ENCODE measurements around the gene PLLP. TPM values are rescaled to one million over a fixed set of nuclear protein-coding genes. Genes with fewer than 3 reads are reported as not detected.

PLLP gene
- polyA plus RNA-seq, 1 experiment = 0.02 TPM

- POLR2A ChIA-PET = no interaction called here
- H3K36me3 ChIP-seq (ENCODE audit: control insufficient read depth, insufficient read depth, low read length) = peaks cover 26% of the 10 kb centered on the region
- no peaks in the 10 kb centered on the region for H3K27me3 ChIP-seq (ENCODE audit: control insufficient read depth, insufficient read depth, low read length)
- CTCF ChIA-PET = interaction anchor here (1.0 kb wide), 1 partner anchor 48 kb away, joined by 3 read pairs; no protein-coding TSS in a partner anchor
- DNase-seq (ENCODE audit: low read depth) = no peak
- H3K4me3 ChIP-seq (ENCODE audit: low read depth, low read length) = no peak overlapping the region
- TF ChIP-seq, protein P1, sequence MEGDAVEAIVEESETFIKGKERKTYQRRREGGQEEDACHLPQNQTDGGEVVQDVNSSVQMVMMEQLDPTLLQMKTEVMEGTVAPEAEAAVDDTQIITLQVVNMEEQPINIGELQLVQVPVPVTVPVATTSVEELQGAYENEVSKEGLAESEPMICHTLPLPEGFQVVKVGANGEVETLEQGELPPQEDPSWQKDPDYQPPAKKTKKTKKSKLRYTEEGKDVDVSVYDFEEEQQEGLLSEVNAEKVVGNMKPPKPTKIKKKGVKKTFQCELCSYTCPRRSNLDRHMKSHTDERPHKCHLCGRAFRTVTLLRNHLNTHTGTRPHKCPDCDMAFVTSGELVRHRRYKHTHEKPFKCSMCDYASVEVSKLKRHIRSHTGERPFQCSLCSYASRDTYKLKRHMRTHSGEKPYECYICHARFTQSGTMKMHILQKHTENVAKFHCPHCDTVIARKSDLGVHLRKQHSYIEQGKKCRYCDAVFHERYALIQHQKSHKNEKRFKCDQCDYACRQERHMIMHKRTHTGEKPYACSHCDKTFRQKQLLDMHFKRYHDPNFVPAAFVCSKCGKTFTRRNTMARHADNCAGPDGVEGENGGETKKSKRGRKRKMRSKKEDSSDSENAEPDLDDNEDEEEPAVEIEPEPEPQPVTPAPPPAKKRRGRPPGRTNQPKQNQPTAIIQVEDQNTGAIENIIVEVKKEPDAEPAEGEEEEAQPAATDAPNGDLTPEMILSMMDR (IDR thresholded peaks at IDR 0.05; ENCODE audit: insufficient read depth, low read depth, low read length) = no peak
Observed at GRCh38 chr16:57251352-57251751, 33.1 kb downstream of the PLLP start.

- TF ChIP-seq, protein P1 (IDR thresholded peaks at IDR 0.05; ENCODE audit: insufficient read depth, low read depth, low read length) = no peak
- Histone ChIP-seq H3K27me3 (ENCODE audit: control insufficient read depth, insufficient read depth, low read length) (no peaks in the 10 kb centered on the region), H3K4me3 (ENCODE audit: low read depth, low read length) (peak overlapping the region; percentile 84), H3K36me3 (ENCODE audit: control insufficient read depth, insufficient read depth, low read length) (peaks cover 11% of the 10 kb centered on the region)
- ChIA-PET POLR2A (interaction anchor here (0.6 to 1.0 kb wide), 3 partner anchors 7 to 201 kb away, joined by 3 to 4 read pairs (median 3); partner anchors contain the start of genes CIAPIN1 and COQ9), CTCF (interaction anchor here (0.6 to 2.5 kb wide), 5 partner anchors 55 to 171 kb away, joined by 3 to 7 read pairs (median 5); partner anchors contain the start of gene CPNE2)
- DNase-seq (ENCODE audit: low read depth) = no peak
Observed at GRCh38 chr16:57245472-57246113, 38.9 kb downstream of the PLLP start.

DNA sequence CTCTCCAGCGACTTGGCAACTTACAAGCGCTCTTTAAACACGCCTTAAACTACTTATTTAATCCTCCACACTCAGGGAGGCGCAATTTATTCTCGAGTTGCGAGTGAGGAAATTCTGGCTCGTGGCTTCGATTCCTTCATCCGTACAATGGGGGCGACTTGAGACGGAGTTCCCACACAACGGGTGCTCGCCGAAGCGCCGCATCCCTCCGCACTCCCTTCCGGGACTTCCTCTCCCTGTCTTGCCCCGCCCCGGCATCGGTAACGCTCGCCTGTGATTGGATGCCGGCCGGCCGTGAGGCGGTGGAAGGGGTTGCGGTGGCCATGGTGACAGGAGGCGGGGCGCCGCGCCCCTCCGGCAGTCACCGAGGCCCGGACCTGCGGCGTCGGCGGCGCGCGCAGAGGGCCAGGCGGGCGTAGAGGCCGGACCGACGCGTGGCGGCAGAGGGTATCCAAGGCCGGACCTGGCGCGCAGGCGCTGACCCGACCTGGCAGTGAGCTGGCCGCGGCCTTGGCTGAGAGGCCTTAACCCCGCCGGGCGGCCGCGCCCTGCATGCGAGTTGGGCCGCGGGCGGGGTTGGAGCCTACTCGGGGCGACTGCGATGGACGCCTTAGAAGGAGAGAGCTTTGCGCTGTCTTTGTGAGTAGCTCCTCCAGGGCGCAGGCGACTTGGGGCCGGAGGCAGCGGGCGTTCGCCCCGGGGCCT, 39.6 kb downstream of the PLLP start, which contains the start of gene ARL2BP:
Gene ARL2BP, plus strand, starts transcription at position 493 of the 705 bp plus-strand sequence. Its CDS starts 109 bp downstream, at position 602.
- TF ChIP-seq, protein P1 (IDR thresholded peaks at IDR 0.05; ENCODE audit: insufficient read depth, low read depth, low read length) = no peak
- peaks cover 7% of the 10 kb centered on the region for H3K36me3 ChIP-seq (ENCODE audit: control insufficient read depth, insufficient read depth, low read length)
- peak within 1 kb of the TSS; percentile 84 for H3K4me3 ChIP-seq (ENCODE audit: low read depth, low read length)
- POLR2A ChIA-PET = interaction anchor here (0.6 to 1.0 kb wide), 3 partner anchors 8 to 202 kb away, joined by 3 to 4 read pairs (median 3); partner anchors contain the start of genes CIAPIN1 and COQ9
- H3K27me3 ChIP-seq (ENCODE audit: control insufficient read depth, insufficient read depth, low read length) = no peaks in the 10 kb centered on the region
- CTCF ChIA-PET = interaction anchor here (0.6 to 2.5 kb wide), 4 partner anchors 56 to 172 kb away, joined by 5 to 7 read pairs (median 6); partner anchors contain the start of gene CPNE2
- peak; percentile 88 for DNase-seq (ENCODE audit: low read depth)

DNA sequence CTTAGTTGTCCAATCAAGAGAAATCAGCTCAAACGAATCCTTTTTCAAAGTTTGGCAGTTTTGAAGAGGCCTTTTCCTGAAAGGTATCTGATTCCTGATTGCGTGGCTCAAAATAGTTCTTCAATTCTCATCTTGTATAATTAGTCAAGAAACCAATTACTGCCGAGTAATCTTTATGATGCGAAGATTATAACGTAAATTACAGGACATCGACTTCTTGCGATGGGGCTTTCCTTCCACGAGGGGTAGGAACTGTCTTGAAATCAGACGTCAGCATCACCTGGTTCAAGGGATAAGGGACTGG, 40.1 kb downstream of the PLLP start:
- ChIA-PET CTCF (interaction anchor here (1.6 kb wide), 2 partner anchors 152 to 173 kb away, joined by 5 to 7 read pairs; partner anchors contain the start of gene CPNE2), POLR2A (interaction anchor here (1.0 kb wide), 2 partner anchors 9 to 203 kb away, joined by 3 read pairs; partner anchors contain the start of genes CIAPIN1 and COQ9)
- Histone ChIP-seq H3K4me3 (ENCODE audit: low read depth, low read length) (peak overlapping the region; percentile 46), H3K27me3 (ENCODE audit: control insufficient read depth, insufficient read depth, low read length) (no peaks in the 10 kb centered on the region), H3K36me3 (ENCODE audit: control insufficient read depth, insufficient read depth, low read length) (peaks cover 4% of the 10 kb centered on the region)
- TF ChIP-seq, protein P1 (IDR thresholded peaks at IDR 0.05; ENCODE audit: insufficient read depth, low read depth, low read length) = no peak
- DNase-seq (ENCODE audit: low read depth) = no peak

- no peaks in the 10 kb centered on the region for H3K27me3 ChIP-seq (ENCODE audit: control insufficient read depth, insufficient read depth, low read length)
- DNase-seq (ENCODE audit: low read depth) = no peak
- POLR2A ChIA-PET = no interaction called here
- CTCF ChIA-PET = no interaction called here
- TF ChIP-seq, protein P1 (IDR thresholded peaks at IDR 0.05; ENCODE audit: insufficient read depth, low read depth, low read length) = no peak
- H3K4me3 ChIP-seq (ENCODE audit: low read depth, low read length) = no peak overlapping the region
- H3K36me3 ChIP-seq (ENCODE audit: control insufficient read depth, insufficient read depth, low read length) = no peaks in the 10 kb centered on the region
Observed at GRCh38 chr16:57242650-57243049, 41.8 kb downstream of the PLLP start.

All from BJ (cell line).